HEK293 (cell line): ENCODE measurements around the gene PHRF1.
A peak's percentile ranks its signal among the peaks of the same experiment; 100 is the strongest.

Experiments
- CTCF ChIA-PET: fragments of 350-600 bp; formaldehyde crosslinking; extraction: SDS; loops from one replicate; lab custom pipeline; 2021; ENCODE audit warnings: antibody characterized with exemption; lab: Yijun Ruan, JAX
- POLR2A ChIA-PET: fragments of 300-600 bp; formaldehyde crosslinking; extraction: SDS; loops from one replicate; lab custom pipeline; 2020; ENCODE audit warnings: antibody characterized with exemption, inconsistent platforms; lab: Yijun Ruan, JAX
- H3K27ac ChIP-seq: fragments of 200-500 bp; sonication (Bioruptor generic); 2 replicates; pipeline ENCODE4 v1.5.1; 2014; ENCODE audit warnings: low read depth, low read length, control low read depth, inconsistent platforms; ENCODE audit errors: extremely low read depth
- H3K36me3 ChIP-seq, 2 experiments: fragments of 200-500 bp in 1 of 2; sonication (Bioruptor generic) in 1 of 2; 1 replicate in 1 of 2; 2 replicates in 1 of 2; pipeline ENCODE4 v1.5.1; 2014 to 2017; ENCODE audit warnings: inconsistent platforms in 2 of 2, low read length in 2 of 2; ENCODE audit not compliant: control insufficient read depth in 2 of 2, insufficient read depth in 1 of 2
- H3K4me1 ChIP-seq: fragments of 200-500 bp; sonication (Bioruptor generic); 2 replicates; pipeline ENCODE4 v1.5.1; 2014; ENCODE audit warnings: mild to moderate bottlenecking, low read length, inconsistent platforms; ENCODE audit not compliant: control insufficient read depth, insufficient read depth
- H3K4me3 ChIP-seq: 2 replicates; pipeline ENCODE4 v1.5.1; 2011; ENCODE audit warnings: low read depth, mild to moderate bottlenecking, control low read depth, low read length, moderate library complexity
- H3K9me3 ChIP-seq: fragments of 200-500 bp; sonication (Bioruptor generic); 2 replicates; pipeline ENCODE4 v1.5.1; 2014; ENCODE audit warnings: low read depth, low read length, inconsistent platforms; ENCODE audit not compliant: control insufficient read depth, insufficient read depth
- GLI2 ChIP-seq: fragments of 450-650 bp; formaldehyde crosslinking; IDR thresholded peaks from 2 replicates; pipeline ENCODE4; 2017; ENCODE audit warnings: missing biosample characterization, missing genetic modification characterization, low read depth, borderline replicate concordance
- HOXD13 ChIP-seq: sonication (generic); formaldehyde crosslinking; IDR thresholded peaks from 2 replicates; pipeline ENCODE4 v1.8.0; 2022; ENCODE audit warnings: missing genetic modification reagents, borderline replicate concordance
- KLF8 ChIP-seq: fragments of 450-650 bp; formaldehyde crosslinking; IDR thresholded peaks from 2 replicates; pipeline ENCODE4 v1.5.1; 2016; ENCODE audit warnings: missing biosample characterization, missing genetic modification characterization
- PRDM2 ChIP-seq: fragments of 450-650 bp; formaldehyde crosslinking; IDR thresholded peaks from 2 replicates; pipeline ENCODE4 v1.5.1; 2016; ENCODE audit warnings: missing biosample characterization, missing genetic modification characterization, borderline replicate concordance
- PRDM4 ChIP-seq: fragments of 450-650 bp; formaldehyde crosslinking; IDR thresholded peaks from 2 replicates; pipeline ENCODE4 v1.5.1; 2017; ENCODE audit warnings: missing biosample characterization, missing genetic modification characterization
- REPIN1 ChIP-seq: fragments of 450-650 bp; formaldehyde crosslinking; IDR thresholded peaks from 2 replicates; pipeline ENCODE4 v1.5.1; 2017; ENCODE audit warnings: missing biosample characterization, missing genetic modification characterization, low read depth
- SCRT1 ChIP-seq: fragments of 450-650 bp; formaldehyde crosslinking; IDR thresholded peaks from 2 replicates; pipeline ENCODE4 v1.5.1; 2016; ENCODE audit warnings: missing biosample characterization, missing genetic modification characterization, borderline replicate concordance
- SCRT2 ChIP-seq: fragments of 450-650 bp; formaldehyde crosslinking; IDR thresholded peaks from 2 replicates; pipeline ENCODE4 v1.5.1; 2016; ENCODE audit warnings: missing biosample characterization, missing genetic modification characterization
- TRIM28 ChIP-seq: IDR thresholded peaks from 2 replicates; pipeline ENCODE4 v1.6.1; 2011; ENCODE audit warnings: low read length, control low read depth, borderline replicate concordance
- ZBTB6 ChIP-seq: fragments of 450-650 bp; formaldehyde crosslinking; IDR thresholded peaks from 2 replicates; pipeline ENCODE4 v1.5.1; 2017; ENCODE audit warnings: missing biosample characterization, missing genetic modification characterization
- ZBTB8A ChIP-seq: fragments of 450-650 bp; formaldehyde crosslinking; IDR thresholded peaks from 2 replicates; pipeline ENCODE4 v1.5.1; 2016; ENCODE audit warnings: missing biosample characterization, missing genetic modification characterization
- ZNF341 ChIP-seq: fragments of 450-650 bp; formaldehyde crosslinking; IDR thresholded peaks from 2 replicates; pipeline ENCODE4; 2016; ENCODE audit warnings: low read depth, missing biosample characterization, missing genetic modification characterization
- ZNF350 ChIP-seq: fragments of 450-650 bp; formaldehyde crosslinking; IDR thresholded peaks from 2 replicates; pipeline ENCODE4 v1.5.0; 2017; ENCODE audit warnings: missing biosample characterization, mild to moderate bottlenecking, missing genetic modification characterization
- ZNF449 ChIP-seq: fragments of 450-650 bp; formaldehyde crosslinking; IDR thresholded peaks from 2 replicates; pipeline ENCODE4 v1.5.1; 2017; ENCODE audit warnings: missing biosample characterization, mild to moderate bottlenecking, missing genetic modification characterization, moderate library complexity
- ZNF501 ChIP-seq: fragments of 450-650 bp; formaldehyde crosslinking; IDR thresholded peaks from 2 replicates; pipeline ENCODE4 v1.5.1; 2016; ENCODE audit warnings: missing biosample characterization, missing genetic modification characterization
- ZNF548 ChIP-seq: fragments of 450-650 bp; formaldehyde crosslinking; IDR thresholded peaks from 2 replicates; pipeline ENCODE4 v1.5.1; 2016; ENCODE audit warnings: missing biosample characterization, missing genetic modification characterization
- ZNF600 ChIP-seq: fragments of 450-650 bp; formaldehyde crosslinking; IDR thresholded peaks from 2 replicates; pipeline ENCODE4 v1.5.1; 2016; ENCODE audit warnings: missing biosample characterization, missing genetic modification characterization
- ZSCAN23 ChIP-seq: fragments of 450-650 bp; formaldehyde crosslinking; IDR thresholded peaks from 2 replicates; pipeline ENCODE4 v1.5.1; 2016; ENCODE audit warnings: missing biosample characterization, missing genetic modification characterization
- ZXDB ChIP-seq: fragments of 450-650 bp; formaldehyde crosslinking; IDR thresholded peaks from 2 replicates; pipeline ENCODE4 v1.5.1; 2016; ENCODE audit warnings: missing biosample characterization, missing genetic modification characterization

Gene PHRF1

GRCh38 chr11:611001-611996 lies 35.0 kb downstream of the PHRF1 start (continued):
- TF ChIP-seq PRDM2 (tag by site-specific recombination) (no peak), ZXDB (no peak)

- TF ChIP-seq SCRT1 (tag by site-specific recombination) (peak; percentile 86), ZBTB6 (tag by site-specific recombination) (peak; percentile 60; the same call in 1 of the 2 replicates), ZNF449 (tag by site-specific recombination) (no peak), SCRT2 (tag by site-specific recombination) (peak; percentile 95), KLF8 (tag by site-specific recombination) (peak; percentile 13; the same call in 1 of the 2 replicates), ZNF600 (peak; percentile 83), TRIM28 (no peak)
- TF ChIP-seq, all 188 proteins: peak for 5
- Histone ChIP-seq H3K36me3 (peaks cover 0 to 71% of the 10 kb centered on the region in 2 experiments; a peak in 1 of 3 replicates), H3K4me3 (no peak overlapping the region), H3K9me3 (no peaks in the 10 kb centered on the region), H3K4me1 (no peaks in the 10 kb centered on the region), H3K27ac (no peak overlapping the region)
- ChIA-PET POLR2A (interaction anchor here (1.0 to 1.8 kb wide), 2 partner anchors 36 to 46 kb away, joined by 3 to 5 read pairs; partner anchors contain the start of gene PHRF1), CTCF (interaction anchor here (0.6 to 2.2 kb wide), 4 partner anchors 23 to 58 kb away, joined by 3 to 9 read pairs (median 4); partner anchors contain the start of gene PHRF1)
These were observed 36.1 kb downstream of the PHRF1 start for GRCh38 chr11:612201-612960.

- H3K4me3 ChIP-seq: no peak overlapping the region
- H3K27ac ChIP-seq: no peak overlapping the region
- no peaks in the 10 kb centered on the region for H3K4me1 ChIP-seq
- peaks cover 0 to 68% of the 10 kb centered on the region in 2 experiments; a peak in 1 of 3 replicates for H3K36me3 ChIP-seq
- POLR2A ChIA-PET: interaction anchor here (0.6 to 2.2 kb wide), 4 partner anchors 37 to 164 kb away, joined by 5 to 10 read pairs (median 5); partner anchors contain the start of genes GATD1 and PHRF1
- H3K9me3 ChIP-seq: no peaks in the 10 kb centered on the region
- CTCF ChIA-PET: interaction anchor here (0.6 to 2.2 kb wide), 3 partner anchors 22 to 58 kb away, joined by 3 to 9 read pairs (median 4); no protein-coding TSS in a partner anchor
- no peak for TF ChIP-seq ZNF341
- TF ChIP-seq REPIN1: no peak
- no peak for TF ChIP-seq HOXD13 (CRISPR knock-in tag)
- no peak for TF ChIP-seq ZSCAN23 (tag by site-specific recombination)
- TF ChIP-seq ZNF548: no peak
- no peak for TF ChIP-seq GLI2 (tag by site-specific recombination)
- TF ChIP-seq ZBTB8A (tag by site-specific recombination): no peak
- no peak for TF ChIP-seq PRDM4 (tag by site-specific recombination)
- TF ChIP-seq ZNF501 (tag by site-specific recombination): no peak
- TF ChIP-seq ZNF350: no peak
These were observed 36.7 kb downstream of the PHRF1 start for GRCh38 chr11:612961-613300.
